HG03060 (cell line): ENCODE measurements around the gene GLIPR2.
"Not testable (repeated sequence)": the region's sequence is repeated elsewhere in the genome, so short reads cannot be mapped to it uniquely, and the experiment has no call there.

Experiments used
- ATAC-seq: cut with Tn5 transposase; IDR thresholded peaks from one replicate; pipeline ENCODE4 v1.9.1; 2021; ENCODE audit warnings: low read depth, moderate number of reproducible peaks; ENCODE audit not compliant: unreplicated experiment

GLIPR2 gene

GRCh38 chr9:36121971-36122370, 14.6 kb upstream of the GLIPR2 start:
- ATAC-seq, result no peak

DNA sequence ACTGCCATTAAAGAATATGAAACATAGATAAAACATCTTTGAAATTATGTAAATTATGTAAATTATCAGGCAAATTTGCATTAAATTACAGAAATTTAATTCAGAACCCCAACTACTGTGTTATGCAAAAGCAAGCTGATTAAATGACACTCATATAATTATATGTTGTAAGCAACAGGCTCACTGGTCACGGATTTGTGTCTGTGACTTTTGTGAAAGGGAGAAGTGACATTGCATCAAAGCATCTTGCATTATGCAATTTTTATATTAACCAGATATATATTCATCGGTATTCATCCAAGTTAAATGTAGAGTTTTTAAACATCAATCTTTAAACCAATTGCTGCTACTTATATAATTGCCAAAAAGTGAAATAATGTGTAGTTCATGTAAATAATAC, 13.0 kb upstream of the GLIPR2 start:
- ATAC-seq, result no peak

DNA sequence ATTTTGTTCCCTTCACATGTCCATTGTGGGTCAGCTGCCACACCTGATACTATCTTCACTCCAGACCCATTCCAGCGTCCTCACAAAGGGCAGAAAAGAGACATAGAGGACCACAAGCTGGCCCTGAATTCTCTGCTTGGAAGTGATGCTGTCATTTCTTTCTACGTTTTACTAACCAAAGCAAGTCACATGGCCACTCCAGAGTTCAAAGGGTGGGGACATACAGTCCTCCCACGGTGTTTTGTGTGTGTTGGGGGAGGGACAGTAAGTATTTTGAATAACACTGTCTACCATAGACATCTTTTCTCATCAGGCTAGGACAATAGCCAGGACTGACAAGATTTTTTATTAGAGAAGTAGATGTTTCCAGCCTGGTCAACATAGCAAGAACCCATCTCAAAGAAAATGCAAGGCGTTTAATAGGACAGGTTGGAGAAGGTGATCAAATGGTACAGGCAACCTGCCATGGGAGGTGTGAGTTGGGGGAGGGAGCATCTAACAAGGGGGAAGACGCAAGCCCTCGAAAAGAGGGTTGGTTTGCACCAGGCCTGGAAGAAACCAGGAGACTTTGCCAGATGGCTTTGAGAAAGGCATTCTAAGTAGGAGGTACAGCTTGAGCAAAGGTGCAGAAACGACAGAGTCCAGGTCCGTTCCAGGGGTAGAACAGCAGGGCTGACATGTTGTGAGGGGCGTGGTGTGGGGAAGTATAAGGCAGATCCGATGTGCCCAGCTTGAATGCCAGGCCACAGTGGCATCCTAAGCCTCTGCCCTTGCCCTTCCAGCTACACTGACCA, 11.3 kb upstream of the GLIPR2 start:
- no peak for ATAC-seq

GRCh38 chr9:36126016-36126730, 10.4 kb upstream of the GLIPR2 start:
- ATAC-seq, result no peak

DNA sequence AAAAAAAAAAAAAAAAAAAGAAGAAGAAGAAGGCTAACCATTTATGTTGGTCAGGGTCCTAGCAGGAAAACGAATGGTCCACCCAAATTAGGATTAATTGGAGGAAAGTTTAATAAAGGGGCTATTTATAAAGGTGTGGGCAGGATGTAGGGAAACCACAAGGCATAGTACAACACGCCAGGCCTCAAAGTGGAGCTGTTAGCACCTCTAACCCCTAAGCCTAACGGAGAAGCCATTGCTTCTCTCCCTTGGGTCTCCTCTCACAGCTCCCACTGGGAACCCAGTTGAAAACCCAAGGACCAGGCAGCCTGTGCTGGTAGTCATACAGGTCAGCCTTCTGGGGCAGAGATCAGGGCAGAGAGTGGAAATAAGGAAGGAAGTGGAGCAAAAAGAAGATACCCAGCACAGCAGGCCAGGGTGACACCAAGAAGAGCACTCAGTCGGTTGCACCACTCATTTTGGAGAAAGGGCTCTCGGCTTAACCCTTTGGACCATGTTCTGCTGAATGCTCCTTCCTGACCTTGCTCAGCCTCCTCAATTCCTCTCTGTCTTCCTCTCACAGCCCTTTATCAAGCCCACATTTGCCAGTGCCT, 8.8 kb upstream of the GLIPR2 start:
- ATAC-seq, result no peak

DNA sequence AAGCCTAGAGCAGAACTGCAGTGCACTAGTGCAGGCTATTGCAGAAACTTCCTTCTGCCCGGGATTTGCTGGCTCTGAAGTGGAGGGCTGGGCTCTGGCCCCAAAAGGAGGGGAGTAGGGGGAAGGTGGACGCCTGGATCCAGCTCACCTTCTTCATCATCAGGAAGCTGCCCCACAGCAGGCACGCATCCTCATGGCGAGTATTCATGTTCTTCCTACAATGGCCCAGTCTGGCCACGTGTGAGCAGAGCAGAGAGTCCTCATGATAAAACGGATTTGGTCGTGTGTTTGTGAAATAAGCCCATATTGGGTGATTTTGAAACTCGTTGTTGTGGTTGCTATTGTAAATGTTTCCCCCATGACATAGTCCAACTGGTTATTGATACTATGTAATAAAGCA, 8.2 kb upstream of the GLIPR2 start:
- no peak for ATAC-seq

DNA sequence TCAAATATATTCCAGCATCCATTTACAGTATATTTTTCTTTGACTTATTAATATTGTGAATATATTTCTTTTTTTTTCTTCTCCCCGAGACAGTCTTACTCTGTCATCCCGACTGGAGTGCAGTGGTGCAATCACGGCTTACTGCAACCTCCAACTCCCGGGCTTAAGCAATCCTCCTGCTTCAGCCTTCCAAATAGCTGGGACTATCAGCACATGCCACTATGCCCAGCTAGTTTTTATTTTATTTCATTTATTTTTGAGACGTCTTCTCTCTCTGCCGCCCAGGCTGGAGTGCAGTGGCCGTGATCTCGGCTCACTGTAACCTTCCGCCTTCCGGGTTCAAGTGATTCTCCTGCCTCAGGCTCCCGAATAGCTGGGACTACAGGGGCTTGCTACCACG, 7.4 kb upstream of the GLIPR2 start:
- ATAC-seq, result no peak

- ATAC-seq, result not testable (repeated sequence)
These were observed 4.9 kb upstream of the GLIPR2 start for GRCh38 chr9:36131666-36132065.

GRCh38 chr9:36132086-36132485, 4.4 kb upstream of the GLIPR2 start:
- no peak for ATAC-seq

- no peak for ATAC-seq
These were observed 1.6 kb upstream of the GLIPR2 start for GRCh38 chr9:36134761-36135505.

- no peak for ATAC-seq
These were observed 727 bp upstream of the GLIPR2 start for GRCh38 chr9:36135741-36136271.

GRCh38 chr9:36136894-36137391, 410 bp downstream of the GLIPR2 start:
- ATAC-seq, result no peak

- no peak for ATAC-seq
These were observed 965 bp downstream of the GLIPR2 start for GRCh38 chr9:36137392-36138004.

DNA sequence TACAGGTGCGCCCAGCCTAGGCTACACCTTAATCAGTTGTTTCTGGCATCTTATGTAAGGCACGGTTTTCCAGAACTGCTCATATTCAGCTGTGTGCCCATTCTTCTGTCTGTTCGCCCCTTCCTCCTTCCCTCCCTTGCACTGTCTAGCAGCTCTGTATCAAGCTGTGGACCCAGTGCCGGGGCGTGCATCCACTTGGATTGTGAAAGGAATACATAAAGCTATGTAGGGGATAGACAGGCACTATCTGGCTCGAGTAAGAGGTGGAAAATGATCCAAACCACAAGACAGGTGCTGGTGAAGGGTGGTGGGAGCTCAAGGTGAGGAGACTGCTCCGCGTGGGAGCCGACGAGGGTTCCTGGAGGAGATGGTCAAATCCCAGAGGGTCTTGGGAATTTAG, 2.0 kb downstream of the GLIPR2 start:
- ATAC-seq, result no peak

DNA sequence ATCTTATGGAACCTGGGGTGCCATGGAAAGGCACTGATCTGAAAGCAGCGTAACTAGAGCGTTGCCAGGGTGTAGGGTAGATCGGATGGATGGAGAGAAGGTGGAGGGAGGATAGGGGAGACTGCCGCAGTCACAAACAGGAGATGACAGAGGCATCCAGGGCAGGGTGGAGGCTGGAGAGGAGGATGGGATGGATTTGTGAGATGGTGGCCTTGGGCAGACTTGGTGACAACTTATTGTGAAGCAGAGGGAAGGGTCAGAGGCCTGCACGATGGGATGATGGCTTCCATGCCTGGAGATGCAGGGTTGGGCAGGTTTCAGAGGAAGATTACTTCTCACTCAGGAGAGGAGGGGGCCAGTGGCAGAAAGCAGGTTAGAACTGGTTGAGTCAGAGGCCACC, 2.4 kb downstream of the GLIPR2 start:
- ATAC-seq, result no peak

- no peak for ATAC-seq
These were observed 3.9 kb downstream of the GLIPR2 start for GRCh38 chr9:36140086-36141084.

- no peak for ATAC-seq
These were observed 4.8 kb downstream of the GLIPR2 start for GRCh38 chr9:36141288-36141687.

- ATAC-seq, result no peak
These were observed 5.2 kb downstream of the GLIPR2 start for GRCh38 chr9:36141761-36142160.
